GM06990 (cell line): ENCODE data around the gene ADAMTSL1.

ENCODE experiments used
- DNase-seq: peaks from one replicate; pipeline ENCODE4 v3.0.0-alpha.2; 2011; ENCODE audit not compliant: insufficient read length; ENCODE audit errors: extremely low read depth
- H3K27me3 ChIP-seq: replicated peaks from 2 replicates; pipeline ENCODE4 v1.6.0; 2011; ENCODE audit warnings: low read length; ENCODE audit not compliant: control insufficient read depth, insufficient read depth
- H3K36me3 ChIP-seq: 2 replicates; pipeline ENCODE4 v1.5.1; 2011; ENCODE audit warnings: low read length; ENCODE audit not compliant: control insufficient read depth, insufficient read depth
- H3K4me3 ChIP-seq: replicated peaks from 2 replicates; pipeline ENCODE4 v1.5.1; 2011; ENCODE audit warnings: low read depth, mild to moderate bottlenecking, control low read depth, low read length
- CTCF ChIP-seq: IDR thresholded peaks from 2 replicates; pipeline ENCODE4 v1.5.1; 2011; ENCODE audit warnings: low read length, control low read depth, mild to moderate bottlenecking, inconsistent platforms; ENCODE audit not compliant: insufficient read depth, poor library complexity, severe bottlenecking

The ADAMTSL1 gene

GRCh38 chr9:18936094-18936871 is 462.3 kb downstream of the ADAMTSL1 start:
- Histone ChIP-seq H3K4me3 (no peak overlapping the region), H3K27me3 (no peaks in the 10 kb centered on the region; the same call in 1 of the 2 replicates), H3K36me3 (no peaks in the 10 kb centered on the region)
- TF ChIP-seq CTCF = no peak
- no peak for DNase-seq

GRCh38 chr9:18939943-18940342 is 466.0 kb downstream of the ADAMTSL1 start:
- no peaks in the 10 kb centered on the region; the same call in 1 of the 2 replicates for H3K27me3 ChIP-seq
- no peak overlapping the region for H3K4me3 ChIP-seq
- no peak for DNase-seq
- no peaks in the 10 kb centered on the region for H3K36me3 ChIP-seq
- no peak for TF ChIP-seq CTCF

GRCh38 chr9:18941060-18941740 is 467.2 kb downstream of the ADAMTSL1 start:
- H3K27me3 ChIP-seq = no peaks in the 10 kb centered on the region; the same call in 1 of the 2 replicates
- no peaks in the 10 kb centered on the region for H3K36me3 ChIP-seq
- no peak for DNase-seq
- H3K4me3 ChIP-seq = no peak overlapping the region
- no peak for TF ChIP-seq CTCF

- H3K4me3 ChIP-seq = no peak overlapping the region
- no peaks in the 10 kb centered on the region for H3K36me3 ChIP-seq
- H3K27me3 ChIP-seq = no peaks in the 10 kb centered on the region; the same call in 1 of the 2 replicates
- DNase-seq = no peak
- TF ChIP-seq CTCF = no peak
These were observed 468.8 kb downstream of the ADAMTSL1 start for GRCh38 chr9:18942801-18943200.

- H3K27me3 ChIP-seq = no peaks in the 10 kb centered on the region
- TF ChIP-seq CTCF = no peak
- no peaks in the 10 kb centered on the region for H3K36me3 ChIP-seq
- no peak for DNase-seq
- no peak overlapping the region for H3K4me3 ChIP-seq
These were observed 474.0 kb downstream of the ADAMTSL1 start for GRCh38 chr9:18947892-18948339.
